Suppressor macrophage (primary cell): Measurements from ENCODE around the gene ADGRG4.
"Not testable (repeated sequence)": the region's sequence is repeated elsewhere in the genome, so short reads cannot be mapped to it uniquely, and the experiment has no call there.

Experiments
- DNase-seq, 4 experiments: peaks; one replicate each; pipeline ENCODE4 v3.0.0-alpha.2; 2020 to 2022
- total RNA-seq, 17 experiments: gene quantifications; one replicate each; lab custom pipeline; 2026; ENCODE audit warnings: mixed read lengths in 6 of 17, inconsistent platforms in 3 of 17; lab: John Stamatoyannopoulos, UW

ADGRG4 gene
- 0 to 3.4 (median 0) reads per million in 17 experiments for total RNA-seq

- DNase-seq, result not testable (repeated sequence)
These were observed at the start of gene ADGRG4 for GRCh38 chrX:136300721-136301120. Gene ADGRG4, plus strand, starts transcription at chrX:136300963. Its CDS starts 7,815 bp downstream, at chrX:136308778.

GRCh38 chrX:136251041-136251991, 49.4 kb upstream of the ADGRG4 start, which contains the start of gene MAP7D3:
Gene MAP7D3, minus strand, starts transcription at chrX:136251400. Its CDS starts 42 bp downstream, at chrX:136251358.
- DNase-seq, result peak; percentile 52 to 82 (median 68)

- DNase-seq, result no peak
These were observed 45.2 kb upstream of the ADGRG4 start for GRCh38 chrX:136255541-136255940.

GRCh38 chrX:136256026-136256425, 44.7 kb upstream of the ADGRG4 start:
- no peak for DNase-seq

- DNase-seq, result no peak
These were observed 41.8 kb upstream of the ADGRG4 start for GRCh38 chrX:136258951-136259350.

- DNase-seq, result peak in 2 of 4 experiments; percentile 11 to 16
These were observed 41.2 kb upstream of the ADGRG4 start for GRCh38 chrX:136259543-136259942.

- peak in 1 of 4 experiments; percentile 1 for DNase-seq
These were observed 40.0 kb upstream of the ADGRG4 start for GRCh38 chrX:136260776-136261175.

GRCh38 chrX:136261321-136261720, 39.4 kb upstream of the ADGRG4 start:
- no peak for DNase-seq

GRCh38 chrX:136262243-136262642, 38.5 kb upstream of the ADGRG4 start:
- DNase-seq, result no peak

GRCh38 chrX:136262812-136263315, 37.9 kb upstream of the ADGRG4 start:
- DNase-seq, result no peak

GRCh38 chrX:136266828-136267227, 33.9 kb upstream of the ADGRG4 start:
- no peak for DNase-seq

GRCh38 chrX:136268051-136269048, 32.4 kb upstream of the ADGRG4 start:
- DNase-seq, result peak; percentile 36 to 66 (median 48)

GRCh38 chrX:136269921-136270320, 30.8 kb upstream of the ADGRG4 start:
- no peak for DNase-seq

GRCh38 chrX:136271300-136271699, 29.5 kb upstream of the ADGRG4 start:
- DNase-seq, result peak in 2 of 4 experiments; percentile 20 to 41

GRCh38 chrX:136272325-136272724, 28.4 kb upstream of the ADGRG4 start:
- peak in 1 of 4 experiments; percentile 7 for DNase-seq

- DNase-seq, result no peak
These were observed 26.8 kb upstream of the ADGRG4 start for GRCh38 chrX:136273986-136274385.

GRCh38 chrX:136275553-136275952, 25.2 kb upstream of the ADGRG4 start:
- DNase-seq, result no peak

GRCh38 chrX:136286375-136286774, 14.4 kb upstream of the ADGRG4 start:
- DNase-seq, result not testable (repeated sequence)

- no peak for DNase-seq
These were observed 8.9 kb upstream of the ADGRG4 start for GRCh38 chrX:136291824-136292223.

- no peak for DNase-seq
These were observed 8.1 kb upstream of the ADGRG4 start for GRCh38 chrX:136292656-136293055.

GRCh38 chrX:136295380-136295779, 5.4 kb upstream of the ADGRG4 start:
- no peak for DNase-seq

GRCh38 chrX:136303041-136303440, 2.3 kb downstream of the ADGRG4 start:
- DNase-seq, result no peak
